Measurements from ENCODE around the gene TLCD3B. TPM values are rescaled to one million over a fixed set of nuclear protein-coding genes. Genes with fewer than 3 reads are reported as not detected.
"Not testable (repeated sequence)": the region's sequence is repeated elsewhere in the genome, so short reads cannot be mapped to it uniquely, and the experiment has no call there.

TLCD3B gene
- total and polyA plus RNA-seq, 12 donors: 0.29 TPM; not detected in 11

GRCh38 chr16:30022887-30023286, 8.2 kb downstream of the TLCD3B start, which contains the start of gene C16orf92:
C16orf92 (plus strand) TSS chr16:30023198; CDS start chr16:30023341, 143 bp downstream.
- TF ChIP-seq CTCF (IDR thresholded peaks at IDR 0.05): no peak
- Histone ChIP-seq H3K27me3 (peaks cover 0 to 29% (median 19%) of the 10 kb centered on the region in 7 donors), H3K9me3 (no peaks in the 10 kb centered on the region), H3K4me1 (peaks cover 0 to 12% (median 9%) of the 10 kb centered on the region in 9 donors), H3K27ac (no peak within 1 kb of the TSS), H3K36me3 (no peaks in the 10 kb centered on the region), H3K4me3 (no peak within 1 kb of the TSS)
- ATAC-seq (no peak), DNase-seq (no peak)
- 86 to 89% methylated on average over 6 of the region's 6 CpGs for WGBS, 2 donors
- intact Hi-C loops (cut with DNase I): loop anchor here in 7 of 10 donors (5.0 to 10.0 kb wide), 4 partner anchors 161 to 328 kb away; partner anchors contain the start of gene CDIPT (in 1 of the 7)

- Histone ChIP-seq H3K27ac (no peak overlapping the region), H3K27me3 (peaks cover 0 to 2% (median 0%) of the 10 kb centered on the region in 7 donors), H3K4me3 (no peak overlapping the region), H3K4me1 (peaks cover 0 to 12% (median 9%) of the 10 kb centered on the region in 9 donors), H3K36me3 (no peaks in the 10 kb centered on the region), H3K9me3 (no peaks in the 10 kb centered on the region)
- no peak for TF ChIP-seq CTCF (IDR thresholded peaks at IDR 0.05)
- intact Hi-C loops (cut with DNase I): loop anchor here in 2 of 10 donors (10.0 kb wide), 2 partner anchors 84 to 324 kb away; no protein-coding TSS in a partner anchor
- WGBS, 2 donors: 62 to 74% methylated on average over 4 of the region's 4 CpGs
- ATAC-seq (no peak), DNase-seq (no peak)
These were observed 12.3 kb downstream of the TLCD3B start for GRCh38 chr16:30018731-30019158.

- 90 to 91% methylated on average over 4 of the region's 4 CpGs for WGBS, 2 donors
- DNase-seq, H3K36me3 ChIP-seq, H3K27me3 ChIP-seq, ATAC-seq, H3K27ac ChIP-seq, H3K4me3 ChIP-seq, H3K9me3 ChIP-seq: not testable (repeated sequence)
- H3K4me1 ChIP-seq: peaks cover 0 to 12% (median 9%) of the 10 kb centered on the region in 9 donors
- intact Hi-C loops (cut with DNase I): loop anchor here in 2 of 10 donors (10.0 kb wide), 2 partner anchors 83 to 323 kb away; no protein-coding TSS in a partner anchor
These were observed 13.1 kb downstream of the TLCD3B start for GRCh38 chr16:30017937-30018336.

- peaks cover 0 to 12% (median 9%) of the 10 kb centered on the region in 9 donors for H3K4me1 ChIP-seq
- intact Hi-C loops (cut with DNase I): loop anchor here in 2 of 10 donors (10.0 kb wide), 2 partner anchors 82 to 322 kb away; no protein-coding TSS in a partner anchor
- no peak overlapping the region for H3K4me3 ChIP-seq
- no peak for TF ChIP-seq CTCF (IDR thresholded peaks at IDR 0.05)
- no peak for ATAC-seq
- H3K36me3 ChIP-seq: no peaks in the 10 kb centered on the region
- H3K27me3 ChIP-seq: peaks cover 0 to 8% (median 5%) of the 10 kb centered on the region in 7 donors
- DNase-seq: no peak
- no peaks in the 10 kb centered on the region for H3K9me3 ChIP-seq
- WGBS, 2 donors: 93 to 98% methylated on average over 2 of the region's 2 CpGs
- H3K27ac ChIP-seq: no peak overlapping the region
These were observed 13.8 kb downstream of the TLCD3B start for GRCh38 chr16:30017277-30017656.

All from heart right ventricle (tissue), 16 donors.